Neural cell (in vitro differentiated cells): ENCODE data around the gene MEF2A. TPM values are rescaled to one million over a fixed set of nuclear protein-coding genes. Genes with fewer than 3 reads are reported as not detected.

Experiments used
- H2AFZ ChIP-seq: fragments of 200-600, 300-800 bp; sonication (generic), shearing (Covaris generic); 2 replicates; pipeline ENCODE4 v1.6.0; 2014; ENCODE audit warnings: low read depth, mild to moderate bottlenecking, antibody characterized with exemption, low read length, moderate library complexity
- H3F3A ChIP-seq: fragments of 200-600 bp; shearing (Covaris generic); 2 replicates; pipeline ENCODE4 v1.6.1; 2016; ENCODE audit warnings: mild to moderate bottlenecking, moderate library complexity, mixed read lengths, antibody characterized with exemption, low read length; ENCODE audit not compliant: insufficient read depth, poor library complexity, severe bottlenecking
- H3K27ac ChIP-seq: fragments of 200-600, 300-800 bp; sonication (generic), shearing (Covaris generic); 2 replicates; pipeline ENCODE4 v1.5.1; 2014; ENCODE audit warnings: mild to moderate bottlenecking, low read length, moderate library complexity
- H3K27me3 ChIP-seq: fragments of 300-800, 200-600 bp; sonication (generic), shearing (Covaris generic); 2 replicates; pipeline ENCODE4 v1.6.0; 2014; ENCODE audit warnings: mild to moderate bottlenecking, low read depth, low read length, moderate library complexity; ENCODE audit not compliant: insufficient read depth
- H3K36me3 ChIP-seq: fragments of 300-800, 200-600 bp; sonication (generic), shearing (Covaris generic); 2 replicates; pipeline ENCODE4 v1.5.1; 2014; ENCODE audit warnings: mild to moderate bottlenecking, antibody characterized with exemption, low read length, moderate library complexity; ENCODE audit not compliant: insufficient read depth
- H3K4me2 ChIP-seq: fragments of 300-800, 200-600 bp; sonication (generic), shearing (Covaris generic); 2 replicates; pipeline ENCODE4 v1.6.0; 2014; ENCODE audit warnings: mild to moderate bottlenecking, low read length
- H3K4me3 ChIP-seq: fragments of 300-800, 200-600 bp; sonication (generic), shearing (Covaris generic); 2 replicates; pipeline ENCODE4 v1.5.1; 2014; ENCODE audit warnings: mild to moderate bottlenecking, low read length, moderate library complexity
- H3K79me2 ChIP-seq: fragments of 200-600 bp; shearing (Covaris generic); replicated peaks from 2 replicates; pipeline ENCODE4 v1.6.0; 2014; ENCODE audit warnings: mild to moderate bottlenecking, low read length, moderate library complexity; ENCODE audit not compliant: insufficient read depth
- H3K9ac ChIP-seq: fragments of 300-800, 200-600 bp; sonication (generic), shearing (Covaris generic); 2 replicates; pipeline ENCODE4 v1.6.1; 2016; ENCODE audit warnings: mild to moderate bottlenecking, low read length, mixed read lengths
- H3K9me2 ChIP-seq: fragments of 200-600 bp; shearing (Covaris generic); 2 replicates; pipeline ENCODE4 v1.6.1; 2016; ENCODE audit warnings: mild to moderate bottlenecking, low read length, mixed read lengths; ENCODE audit not compliant: insufficient read depth
- H3K9me3 ChIP-seq: fragments of 200-600, 300-800 bp; sonication (generic), shearing (Covaris generic); 2 replicates; pipeline ENCODE4 v1.6.1; 2016; ENCODE audit warnings: mild to moderate bottlenecking, mixed run types, low read length, moderate library complexity, mixed read lengths
- H4K20me1 ChIP-seq: fragments of 200-600 bp; shearing (Covaris generic); 2 replicates; pipeline ENCODE4 v1.6.1; 2016; ENCODE audit warnings: mild to moderate bottlenecking, mixed run types; ENCODE audit not compliant: insufficient read depth
- CTCF ChIP-seq: fragments of 450-650 bp; IDR thresholded peaks from 2 replicates; pipeline ENCODE4 v1.5.1; 2014; ENCODE audit warnings: antibody characterized with exemption, mild to moderate bottlenecking, moderate library complexity; ENCODE audit not compliant: poor library complexity, severe bottlenecking
- EP300 ChIP-seq: fragments of 450-650 bp; conservative IDR thresholded peaks from 2 replicates; pipeline ENCODE4 v1.6.1; 2014; ENCODE audit warnings: antibody characterized with exemption, mild to moderate bottlenecking, moderate library complexity; ENCODE audit not compliant: poor library complexity, severe bottlenecking
- EZH2 ChIP-seq: fragments of 200-600, 300-800 bp; shearing (Covaris generic), sonication (generic); IDR thresholded peaks from 2 replicates; pipeline ENCODE4 v1.6.1; 2014; ENCODE audit warnings: antibody characterized with exemption, low read length, borderline replicate concordance, mild to moderate bottlenecking; ENCODE audit not compliant: insufficient read depth, poor library complexity, severe bottlenecking
- MXI1 ChIP-seq: fragments of 450-650 bp; conservative IDR thresholded peaks from 2 replicates; pipeline ENCODE4 v1.6.1; 2014; ENCODE audit warnings: antibody characterized with exemption, mild to moderate bottlenecking; ENCODE audit not compliant: poor library complexity, severe bottlenecking
- POLR2AphosphoS5 ChIP-seq: IDR thresholded peaks from 2 replicates; pipeline ENCODE4 v1.6.1; 2012
- RAD21 ChIP-seq: fragments of 450-650 bp; conservative IDR thresholded peaks from 2 replicates; pipeline ENCODE4 v1.6.1; 2014; ENCODE audit warnings: antibody characterized with exemption, mild to moderate bottlenecking, moderate library complexity
- SMC3 ChIP-seq: fragments of 450-650 bp; conservative IDR thresholded peaks from 2 replicates; pipeline ENCODE4 v1.6.1; 2014; ENCODE audit warnings: antibody characterized with exemption, mild to moderate bottlenecking, moderate library complexity; ENCODE audit not compliant: poor library complexity
- TAF1 ChIP-seq: IDR thresholded peaks from 2 replicates; pipeline ENCODE4 v1.6.1; 2012; ENCODE audit warnings: low read depth
- polyA plus RNA-seq: library from polyadenylated mRNA; depleted of rRNA; stranded (reverse); fragments of >200 nt; gene quantifications from 2 replicates; pipeline ENCODE4 v1.2.3, GENCODE V29; 2014
- small RNA-seq, 3 experiments: library from RNA; depleted of rRNA; stranded (forward); fragments of <200 nt; gene quantifications; one replicate each; pipeline ENCODE3, GENCODE V24; 2012
- TF ChIP-seq, protein P1 (sequence below): IDR thresholded peaks from 2 replicates; pipeline ENCODE4 v1.6.1; 2012; ENCODE audit warnings: borderline replicate concordance

Gene MEF2A
- polyA plus RNA-seq, 1 donor from 2014 or later = 32.2 TPM

GRCh38 chr15:99763827-99764226, 198.0 kb downstream of the MEF2A start:
- Histone ChIP-seq H3F3A (no peaks in the 10 kb centered on the region), H3K4me2 (no peak overlapping the region), H3K4me3 (no peak overlapping the region), H3K79me2 (no peaks in the 10 kb centered on the region), H3K27ac (no peak overlapping the region), H3K9me3 (no peaks in the 10 kb centered on the region), H3K9ac (no peak overlapping the region), H2AFZ (no peak overlapping the region), H3K36me3 (no peaks in the 10 kb centered on the region), H3K9me2 (no peaks in the 10 kb centered on the region), H3K27me3 (no peaks in the 10 kb centered on the region), H4K20me1 (no peaks in the 10 kb centered on the region)
- no peak for TF ChIP-seq TAF1
- TF ChIP-seq EP300 = no peak
- no peak for TF ChIP-seq POLR2AphosphoS5
- TF ChIP-seq CTCF = no peak
- TF ChIP-seq SMC3 = no peak
- no peak for TF ChIP-seq EZH2
- no peak for TF ChIP-seq MXI1
- TF ChIP-seq RAD21 = no peak
- TF ChIP-seq, protein P1, sequence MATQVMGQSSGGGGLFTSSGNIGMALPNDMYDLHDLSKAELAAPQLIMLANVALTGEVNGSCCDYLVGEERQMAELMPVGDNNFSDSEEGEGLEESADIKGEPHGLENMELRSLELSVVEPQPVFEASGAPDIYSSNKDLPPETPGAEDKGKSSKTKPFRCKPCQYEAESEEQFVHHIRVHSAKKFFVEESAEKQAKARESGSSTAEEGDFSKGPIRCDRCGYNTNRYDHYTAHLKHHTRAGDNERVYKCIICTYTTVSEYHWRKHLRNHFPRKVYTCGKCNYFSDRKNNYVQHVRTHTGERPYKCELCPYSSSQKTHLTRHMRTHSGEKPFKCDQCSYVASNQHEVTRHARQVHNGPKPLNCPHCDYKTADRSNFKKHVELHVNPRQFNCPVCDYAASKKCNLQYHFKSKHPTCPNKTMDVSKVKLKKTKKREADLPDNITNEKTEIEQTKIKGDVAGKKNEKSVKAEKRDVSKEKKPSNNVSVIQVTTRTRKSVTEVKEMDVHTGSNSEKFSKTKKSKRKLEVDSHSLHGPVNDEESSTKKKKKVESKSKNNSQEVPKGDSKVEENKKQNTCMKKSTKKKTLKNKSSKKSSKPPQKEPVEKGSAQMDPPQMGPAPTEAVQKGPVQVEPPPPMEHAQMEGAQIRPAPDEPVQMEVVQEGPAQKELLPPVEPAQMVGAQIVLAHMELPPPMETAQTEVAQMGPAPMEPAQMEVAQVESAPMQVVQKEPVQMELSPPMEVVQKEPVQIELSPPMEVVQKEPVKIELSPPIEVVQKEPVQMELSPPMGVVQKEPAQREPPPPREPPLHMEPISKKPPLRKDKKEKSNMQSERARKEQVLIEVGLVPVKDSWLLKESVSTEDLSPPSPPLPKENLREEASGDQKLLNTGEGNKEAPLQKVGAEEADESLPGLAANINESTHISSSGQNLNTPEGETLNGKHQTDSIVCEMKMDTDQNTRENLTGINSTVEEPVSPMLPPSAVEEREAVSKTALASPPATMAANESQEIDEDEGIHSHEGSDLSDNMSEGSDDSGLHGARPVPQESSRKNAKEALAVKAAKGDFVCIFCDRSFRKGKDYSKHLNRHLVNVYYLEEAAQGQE = no peak

DNA sequence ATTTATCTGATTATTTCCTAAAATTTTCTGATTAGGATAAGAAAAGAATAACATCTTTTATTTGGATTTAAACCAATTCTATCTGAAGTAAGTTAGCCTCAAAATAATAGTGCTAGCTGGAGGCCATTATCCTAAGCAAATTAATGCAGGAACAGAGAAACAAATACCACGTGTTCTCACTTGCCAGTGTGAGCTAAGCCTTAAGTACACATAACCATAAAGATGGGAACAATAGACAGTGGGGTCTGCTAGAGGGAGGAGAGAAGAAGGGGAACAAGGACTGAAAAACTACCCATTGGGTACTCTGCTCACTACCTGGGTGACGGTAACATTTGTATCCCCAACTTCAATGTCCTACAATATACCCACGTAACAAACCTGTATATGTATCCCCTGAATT, 198.7 kb downstream of the MEF2A start:
- no peaks in the 10 kb centered on the region for H3F3A ChIP-seq
- no peak overlapping the region for H2AFZ ChIP-seq
- H3K79me2 ChIP-seq = no peaks in the 10 kb centered on the region
- no peak overlapping the region for H3K4me3 ChIP-seq
- H3K9me2 ChIP-seq = no peaks in the 10 kb centered on the region
- TF ChIP-seq, protein P1 = no peak
- TF ChIP-seq TAF1 = no peak
- no peak for TF ChIP-seq POLR2AphosphoS5
- H3K4me2 ChIP-seq = no peak overlapping the region
- no peaks in the 10 kb centered on the region for H3K27me3 ChIP-seq
- no peaks in the 10 kb centered on the region for H3K36me3 ChIP-seq
- no peaks in the 10 kb centered on the region for H4K20me1 ChIP-seq
- H3K9me3 ChIP-seq = no peaks in the 10 kb centered on the region
- H3K27ac ChIP-seq = no peak overlapping the region
- no peak overlapping the region for H3K9ac ChIP-seq

Small RNAs within 50 kb of the gene (small RNA-seq; reads per million reads assigned to genes)
- gene RF00019 = 0 to 1.2 (median 0) reads per million in 3 experiments

Other genes starting within 250 kb of the MEF2A start
- 57.5 and 61.4 TPM in 2 replicates for gene LYSMD4, start 167.5 kb downstream of the MEF2A start, polyA plus RNA-seq